ENCODE results near the gene KMT2E. TPM values are rescaled to one million over a fixed set of nuclear protein-coding genes. Genes with fewer than 3 reads are reported as not detected.
A peak's percentile ranks its signal among the peaks of the same experiment; 100 is the strongest.

Gene KMT2E
- polyA plus RNA-seq, 2 of the 4 experiments (the other 2 are of a cell fraction): 9.4 to 23.4 TPM

DNA sequence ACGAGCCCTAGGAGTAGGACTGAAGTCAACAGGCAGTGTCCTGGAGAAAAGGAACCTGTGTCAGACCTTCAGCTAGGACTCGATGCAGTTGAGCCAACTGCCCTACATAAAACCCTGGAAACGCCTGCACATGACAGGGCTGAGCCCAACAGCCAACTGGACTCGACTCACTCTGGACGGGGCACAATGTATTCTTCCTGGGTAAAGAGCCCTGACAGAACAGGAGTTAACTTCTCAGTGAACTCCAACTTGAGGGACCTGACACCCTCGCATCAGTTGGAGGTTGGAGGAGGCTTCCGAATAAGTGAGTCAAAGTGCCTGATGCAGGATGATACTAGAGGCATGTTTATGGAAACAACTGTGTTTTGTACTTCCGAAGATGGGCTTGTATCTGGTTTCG, 93.5 kb downstream of the KMT2E start:
- FAIRE-seq (no peak), DNase-seq (ENCODE audit: low read depth in 1 of 2, low spot score in 1 of 2) (no peak), ATAC-seq (no peak)
- CTCF ChIA-PET: no interaction called here
- Histone ChIP-seq H3K4me3 (no peak overlapping the region), H3K4me1 (peaks cover 5% of the 10 kb centered on the region; the same call in 1 of the 3 replicates), H3K9me3 (no peaks in the 10 kb centered on the region), H3K27ac (no peak overlapping the region), H3K4me2 (no peak overlapping the region)
- POLR2A ChIA-PET: no interaction called here
- 94% methylated on average over 9 of the region's 9 CpGs for WGBS (ENCODE audit: missing lambda C conversion rate)
- TF ChIP-seq MAZ (IDR thresholded peaks at IDR 0.05; ENCODE audit: borderline replicate concordance, low read depth, low read length) (no peak), MAFK (IDR thresholded peaks at IDR 0.05; ENCODE audit: partially characterized antibody) (no peak), POLR2AphosphoS2 (conservative IDR thresholded peaks at IDR 0.05; ENCODE audit: low read length) (no peak), NPAS2 (CRISPR knock-in tag; IDR thresholded peaks at IDR 0.05; ENCODE audit: borderline replicate concordance) (no peak), MYC (IDR thresholded peaks at IDR 0.05; ENCODE audit: borderline replicate concordance, low read length) (no peak), SMC3 (IDR thresholded peaks at IDR 0.05) (no peak), SREBF2 (IDR thresholded peaks at IDR 0.05) (no peak), CBX8 (IDR thresholded peaks at IDR 0.05) (no peak)
- TF ChIP-seq, protein P1, sequence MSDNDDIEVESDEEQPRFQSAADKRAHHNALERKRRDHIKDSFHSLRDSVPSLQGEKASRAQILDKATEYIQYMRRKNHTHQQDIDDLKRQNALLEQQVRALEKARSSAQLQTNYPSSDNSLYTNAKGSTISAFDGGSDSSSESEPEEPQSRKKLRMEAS (IDR thresholded peaks at IDR 0.05): no peak
- TF ChIP-seq, protein P2, sequence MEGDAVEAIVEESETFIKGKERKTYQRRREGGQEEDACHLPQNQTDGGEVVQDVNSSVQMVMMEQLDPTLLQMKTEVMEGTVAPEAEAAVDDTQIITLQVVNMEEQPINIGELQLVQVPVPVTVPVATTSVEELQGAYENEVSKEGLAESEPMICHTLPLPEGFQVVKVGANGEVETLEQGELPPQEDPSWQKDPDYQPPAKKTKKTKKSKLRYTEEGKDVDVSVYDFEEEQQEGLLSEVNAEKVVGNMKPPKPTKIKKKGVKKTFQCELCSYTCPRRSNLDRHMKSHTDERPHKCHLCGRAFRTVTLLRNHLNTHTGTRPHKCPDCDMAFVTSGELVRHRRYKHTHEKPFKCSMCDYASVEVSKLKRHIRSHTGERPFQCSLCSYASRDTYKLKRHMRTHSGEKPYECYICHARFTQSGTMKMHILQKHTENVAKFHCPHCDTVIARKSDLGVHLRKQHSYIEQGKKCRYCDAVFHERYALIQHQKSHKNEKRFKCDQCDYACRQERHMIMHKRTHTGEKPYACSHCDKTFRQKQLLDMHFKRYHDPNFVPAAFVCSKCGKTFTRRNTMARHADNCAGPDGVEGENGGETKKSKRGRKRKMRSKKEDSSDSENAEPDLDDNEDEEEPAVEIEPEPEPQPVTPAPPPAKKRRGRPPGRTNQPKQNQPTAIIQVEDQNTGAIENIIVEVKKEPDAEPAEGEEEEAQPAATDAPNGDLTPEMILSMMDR (IDR thresholded peaks at IDR 0.05): no peak

- CTCF ChIA-PET: no interaction called here
- WGBS (ENCODE audit: missing lambda C conversion rate): 91% methylated on average over 11 of the region's 11 CpGs
- FAIRE-seq (no peak), ATAC-seq (peak; percentile 41 to 51; a peak in 4 of 6 replicates), DNase-seq (ENCODE audit: low read depth in 1 of 2, low spot score in 1 of 2) (no peak)
- Histone ChIP-seq H3K4me2 (no peak overlapping the region), H3K9me3 (no peaks in the 10 kb centered on the region), H3K4me3 (no peak overlapping the region), H3K27ac (no peak overlapping the region), H3K4me1 (no peaks in the 10 kb centered on the region)
- POLR2A ChIA-PET: no interaction called here
- no peak for TF ChIP-seq HMGXB4 (CRISPR knock-in tag; IDR thresholded peaks at IDR 0.05; ENCODE audit: borderline replicate concordance)
- TF ChIP-seq MAFK (IDR thresholded peaks at IDR 0.05; ENCODE audit: partially characterized antibody): no peak
- TF ChIP-seq SMC3 (IDR thresholded peaks at IDR 0.05): no peak
- TF ChIP-seq NFE2L2 (conservative IDR thresholded peaks at IDR 0.05; ENCODE audit: low read length): no peak
- no peak for TF ChIP-seq RNF2 (IDR thresholded peaks at IDR 0.05; ENCODE audit: borderline replicate concordance, low read depth)
Observed at GRCh38 chr7:105112440-105113418, 98.7 kb downstream of the KMT2E start.

- ATAC-seq: peak in 1 of 2 experiments; percentile 32; a peak in 3 of 6 replicates
- Histone ChIP-seq H3K4me3 (no peak overlapping the region), H3K4me1 (no peaks in the 10 kb centered on the region), H3K27ac (no peak overlapping the region), H3K4me2 (no peak overlapping the region), H3K9me3 (no peaks in the 10 kb centered on the region)
- TF ChIP-seq, protein P2 (IDR thresholded peaks at IDR 0.05): no peak
- TF ChIP-seq FOSB (CRISPR knock-in tag; IDR thresholded peaks at IDR 0.05) (no peak), HOXB13 (CRISPR knock-in tag; IDR thresholded peaks at IDR 0.05; ENCODE audit: low read depth) (no peak), USF2 (IDR thresholded peaks at IDR 0.05) (no peak), PHF8 (IDR thresholded peaks at IDR 0.05; ENCODE audit: borderline replicate concordance, low read depth) (no peak), HDAC2 (IDR thresholded peaks at IDR 0.05) (no peak)
- WGBS (ENCODE audit: missing lambda C conversion rate): 79% methylated on average over 9 of the region's 9 CpGs
- POLR2A ChIA-PET: no interaction called here
- no peak for DNase-seq (ENCODE audit: low read depth in 1 of 2, low spot score in 1 of 2)
- CTCF ChIA-PET: interaction anchor here (0.8 kb wide), 1 partner anchor 179 kb away, joined by 3 read pairs; no protein-coding TSS in a partner anchor
- no peak for FAIRE-seq
Observed at GRCh38 chr7:105118612-105119600, 104.9 kb downstream of the KMT2E start.
